Body of pancreas (tissue), 4 donors: ENCODE results near the gene SETD2.

Source experiments
- POLR2A ChIP-seq, 3 donors: fragments of 450-650 bp; IDR thresholded peaks; one replicate each; pipeline ENCODE4 v1.6.1; 2016; ENCODE audit warnings: antibody characterized with exemption in 3 of 3, mild to moderate bottlenecking in 2 of 3
- TF ChIP-seq, protein P1 (sequence below), 7 experiments: fragments of 450-650 bp in 4 of 7; fragments of 200-600 bp in 3 of 7; sonication (generic) in 3 of 7; IDR thresholded peaks; one replicate each; pipeline ENCODE4 v1.5.1; 2016 to 2019; ENCODE audit warnings: antibody characterized with exemption in 7 of 7

DNA sequence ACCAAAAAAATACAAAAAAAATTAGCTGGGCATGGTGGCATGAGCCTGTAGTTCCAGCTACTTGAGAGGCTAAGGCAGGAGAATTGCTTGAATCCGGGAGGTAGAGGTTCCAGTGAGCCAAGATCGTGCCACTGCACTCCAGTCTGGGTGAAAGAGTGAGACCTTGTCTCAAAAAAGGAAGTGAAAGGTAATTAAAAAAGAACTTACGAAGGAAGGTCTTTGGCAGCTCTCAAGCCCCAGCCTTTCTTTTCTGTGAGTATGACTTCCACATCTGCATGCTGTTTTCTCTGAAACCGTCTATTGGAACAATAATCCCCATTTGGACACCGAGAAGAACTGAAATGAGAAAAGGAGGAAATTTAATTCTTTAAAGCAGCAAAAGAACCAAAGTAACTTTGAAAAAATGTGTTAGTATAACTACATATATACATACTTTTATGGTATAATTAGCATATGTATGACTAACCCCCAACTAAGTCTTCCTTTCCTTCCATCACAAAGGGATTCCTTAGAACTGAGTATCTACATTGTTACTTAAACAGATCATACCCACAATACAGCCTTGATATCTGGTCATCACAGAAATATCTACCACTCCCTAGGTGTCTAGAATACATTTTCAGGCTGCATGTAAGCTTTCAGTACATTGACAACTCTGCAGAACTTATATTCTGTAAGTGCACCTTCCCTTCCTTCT is 50.1 kb downstream of the SETD2 start:
- TF ChIP-seq, protein P1, sequence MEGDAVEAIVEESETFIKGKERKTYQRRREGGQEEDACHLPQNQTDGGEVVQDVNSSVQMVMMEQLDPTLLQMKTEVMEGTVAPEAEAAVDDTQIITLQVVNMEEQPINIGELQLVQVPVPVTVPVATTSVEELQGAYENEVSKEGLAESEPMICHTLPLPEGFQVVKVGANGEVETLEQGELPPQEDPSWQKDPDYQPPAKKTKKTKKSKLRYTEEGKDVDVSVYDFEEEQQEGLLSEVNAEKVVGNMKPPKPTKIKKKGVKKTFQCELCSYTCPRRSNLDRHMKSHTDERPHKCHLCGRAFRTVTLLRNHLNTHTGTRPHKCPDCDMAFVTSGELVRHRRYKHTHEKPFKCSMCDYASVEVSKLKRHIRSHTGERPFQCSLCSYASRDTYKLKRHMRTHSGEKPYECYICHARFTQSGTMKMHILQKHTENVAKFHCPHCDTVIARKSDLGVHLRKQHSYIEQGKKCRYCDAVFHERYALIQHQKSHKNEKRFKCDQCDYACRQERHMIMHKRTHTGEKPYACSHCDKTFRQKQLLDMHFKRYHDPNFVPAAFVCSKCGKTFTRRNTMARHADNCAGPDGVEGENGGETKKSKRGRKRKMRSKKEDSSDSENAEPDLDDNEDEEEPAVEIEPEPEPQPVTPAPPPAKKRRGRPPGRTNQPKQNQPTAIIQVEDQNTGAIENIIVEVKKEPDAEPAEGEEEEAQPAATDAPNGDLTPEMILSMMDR (IDR thresholded peaks at IDR 0.05), result no peak
- TF ChIP-seq POLR2A (IDR thresholded peaks at IDR 0.05), result no peak
